ENCODE data around the gene PLA2G15. TPM values are rescaled to one million over a fixed set of nuclear protein-coding genes. Genes with fewer than 3 reads are reported as not detected.

The PLA2G15 gene
- total and polyA plus RNA-seq, 2 of the 13 experiments (the other 11 are each of a cell fraction or from before 2014, with no cell fraction given) = 14.4 to 23.7 TPM

GRCh38 chr16:68242926-68243858 lies 2.0 kb upstream of the PLA2G15 start (continued):
- TF ChIP-seq, protein P1, sequence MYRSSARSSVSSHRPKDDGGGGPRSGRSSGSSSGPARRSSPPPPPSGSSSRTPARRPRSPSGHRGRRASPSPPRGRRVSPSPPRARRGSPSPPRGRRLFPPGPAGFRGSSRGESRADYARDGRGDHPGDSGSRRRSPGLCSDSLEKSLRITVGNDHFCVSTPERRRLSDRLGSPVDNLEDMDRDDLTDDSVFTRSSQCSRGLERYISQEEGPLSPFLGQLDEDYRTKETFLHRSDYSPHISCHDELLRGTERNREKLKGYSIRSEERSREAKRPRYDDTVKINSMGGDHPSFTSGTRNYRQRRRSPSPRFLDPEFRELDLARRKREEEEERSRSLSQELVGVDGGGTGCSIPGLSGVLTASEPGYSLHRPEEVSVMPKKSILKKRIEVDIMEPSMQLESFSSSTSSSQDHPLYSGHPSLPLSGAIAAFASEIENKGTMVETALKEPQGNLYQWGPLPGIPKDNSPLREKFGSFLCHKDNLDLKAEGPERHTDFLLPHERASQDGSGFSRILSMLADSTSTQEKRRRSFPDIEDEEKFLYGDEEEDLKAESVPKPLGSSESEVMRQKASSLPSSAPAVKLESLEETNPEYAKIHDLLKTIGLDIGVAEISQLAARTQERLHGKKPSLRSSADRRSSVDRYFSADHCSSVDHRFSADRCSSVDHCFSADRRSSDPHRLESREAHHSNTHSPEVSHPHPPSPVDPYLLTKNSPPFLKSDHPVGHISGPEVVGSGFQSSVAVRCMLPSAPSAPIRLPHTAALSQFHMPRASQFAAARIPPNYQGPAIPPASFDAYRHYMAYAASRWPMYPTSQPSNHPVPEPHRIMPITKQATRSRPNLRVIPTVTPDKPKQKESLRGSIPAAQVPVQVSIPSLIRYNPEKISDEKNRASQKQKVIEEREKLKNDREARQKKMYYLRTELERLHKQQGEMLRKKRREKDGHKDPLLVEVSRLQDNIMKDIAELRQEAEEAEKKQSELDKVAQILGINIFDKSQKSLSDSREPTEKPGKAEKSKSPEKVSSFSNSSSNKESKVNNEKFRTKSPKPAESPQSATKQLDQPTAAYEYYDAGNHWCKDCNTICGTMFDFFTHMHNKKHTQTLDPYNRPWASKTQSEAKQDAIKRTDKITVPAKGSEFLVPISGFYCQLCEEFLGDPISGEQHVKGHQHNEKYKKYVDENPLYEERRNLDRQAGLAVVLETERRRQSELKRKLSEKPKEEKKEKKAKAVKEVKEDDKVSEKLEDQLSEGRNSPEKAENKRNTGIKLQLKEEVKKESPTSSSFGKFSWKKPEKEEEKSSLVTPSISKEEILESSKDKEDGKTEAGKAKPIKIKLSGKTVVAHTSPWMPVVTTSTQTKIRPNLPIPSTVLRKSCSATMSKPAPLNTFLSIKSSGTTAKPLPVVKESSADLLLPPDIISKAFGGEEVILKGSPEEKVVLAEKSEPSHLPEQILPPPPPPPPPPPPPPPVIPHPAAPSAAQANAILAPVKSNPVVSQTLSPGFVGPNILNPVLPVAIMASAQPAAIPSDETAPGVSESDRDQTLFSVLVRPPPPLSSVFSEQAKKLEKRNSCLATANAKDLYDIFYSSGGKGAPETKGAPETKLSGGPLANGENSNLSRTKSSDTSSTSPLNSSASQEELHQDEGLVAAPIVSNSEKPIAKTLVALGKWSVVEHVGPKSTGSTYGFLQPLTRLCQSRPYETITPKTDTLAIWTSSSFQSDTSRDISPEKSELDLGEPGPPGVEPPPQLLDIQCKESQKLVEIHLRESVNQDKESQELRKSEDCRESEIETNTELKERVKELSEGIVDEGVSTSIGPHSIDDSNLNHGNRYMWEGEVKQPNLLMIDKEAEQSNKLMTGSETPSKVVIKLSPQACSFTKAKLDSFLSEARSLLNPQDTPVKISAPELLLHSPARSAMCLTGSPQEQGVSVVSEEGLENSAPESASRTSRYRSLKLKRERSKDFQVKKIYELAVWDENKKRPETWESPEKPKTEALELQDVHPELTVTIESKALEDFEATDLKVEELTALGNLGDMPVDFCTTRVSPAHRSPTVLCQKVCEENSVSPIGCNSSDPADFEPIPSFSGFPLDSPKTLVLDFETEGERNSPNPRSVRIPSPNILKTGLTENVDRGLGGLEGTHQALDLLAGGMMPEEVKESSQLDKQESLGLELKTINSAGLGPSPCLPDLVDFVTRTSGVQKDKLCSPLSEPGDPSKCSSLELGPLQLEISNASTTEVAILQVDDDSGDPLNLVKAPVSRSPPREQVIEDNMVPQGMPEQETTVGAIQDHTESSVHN (CRISPR knock-in tag; IDR thresholded peaks at IDR 0.05) = no peak
- TF ChIP-seq ZBTB49 (CRISPR knock-in tag; IDR thresholded peaks at IDR 0.05; ENCODE audit: borderline replicate concordance) (no peak), ZNF839 (CRISPR knock-in tag; IDR thresholded peaks at IDR 0.05; ENCODE audit: borderline replicate concordance) (0 out of 2 replicates have a peak, but pooled peaks have one; percentile 36), MAFG (CRISPR knock-in tag; IDR thresholded peaks at IDR 0.05) (no peak), CENPX (CRISPR knock-in tag; IDR thresholded peaks at IDR 0.05) (no peak), ZNF644 (CRISPR knock-in tag; IDR thresholded peaks at IDR 0.05; ENCODE audit: low read depth) (no peak), ZBTB43 (CRISPR knock-in tag; conservative IDR thresholded peaks at IDR 0.05) (no peak), KDM4B (CRISPR knock-in tag; IDR thresholded peaks at IDR 0.05) (no peak), ZNF121 (CRISPR knock-in tag; IDR thresholded peaks at IDR 0.05) (peak; percentile 62), HNF4A (CRISPR knock-in tag; IDR thresholded peaks at IDR 0.05) (peak; percentile 29; the same call in 1 of the 2 replicates), NFYB (CRISPR knock-in tag; IDR thresholded peaks at IDR 0.05) (no peak), ZNF251 (CRISPR knock-in tag; IDR thresholded peaks at IDR 0.05) (no peak), MEF2D (CRISPR knock-in tag; IDR thresholded peaks at IDR 0.05) (no peak), HDAC1 (CRISPR knock-in tag; IDR thresholded peaks at IDR 0.05) (no peak), ZNF337 (CRISPR knock-in tag; IDR thresholded peaks at IDR 0.05; ENCODE audit: borderline replicate concordance, low read depth) (no peak), ZSCAN9 (CRISPR knock-in tag; IDR thresholded peaks at IDR 0.05; ENCODE audit: borderline replicate concordance) (no peak), FLYWCH1 (CRISPR knock-in tag; IDR thresholded peaks at IDR 0.05) (no peak)
- TF ChIP-seq, protein P2, sequence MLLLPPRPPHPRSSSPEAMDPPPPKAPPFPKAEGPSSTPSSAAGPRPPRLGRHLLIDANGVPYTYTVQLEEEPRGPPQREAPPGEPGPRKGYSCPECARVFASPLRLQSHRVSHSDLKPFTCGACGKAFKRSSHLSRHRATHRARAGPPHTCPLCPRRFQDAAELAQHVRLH (CRISPR knock-in tag; IDR thresholded peaks at IDR 0.05; ENCODE audit: borderline replicate concordance, low read depth) = no peak

Data from HepG2 (cell line).